ENCODE measurements around the gene ARMC9. TPM values are rescaled to one million over a fixed set of nuclear protein-coding genes. Genes with fewer than 3 reads are reported as not detected.
A peak's percentile ranks its signal among the peaks of the same experiment; 100 is the strongest.

Gene ARMC9
- total RNA-seq, 1 experiment from 2014 or later = 16.4 TPM

DNA sequence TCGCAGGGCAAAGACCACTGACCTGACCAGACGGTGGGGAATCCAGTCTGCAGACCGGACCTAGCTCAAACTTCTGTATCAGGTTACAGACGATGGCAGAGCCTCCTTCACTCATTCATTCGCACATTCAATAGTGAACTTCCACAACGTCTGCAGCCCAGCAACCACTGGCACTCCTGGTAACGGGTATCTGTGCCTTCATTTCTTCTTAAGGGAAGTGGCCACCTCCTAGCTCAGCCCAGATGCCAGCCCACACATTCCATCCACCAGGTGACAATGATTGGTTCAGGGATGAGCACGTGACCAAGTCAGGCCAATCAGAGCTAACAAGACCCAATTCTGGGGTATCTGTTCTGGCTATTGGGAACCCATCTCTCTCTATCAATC is 15.9 kb upstream of the ARMC9 start:
- peak overlapping the region; percentile 15; the same call in 1 of the 2 replicates for H3K9ac ChIP-seq (ENCODE audit: low read length)
- intact Hi-C loops (cut with micrococcal nuclease) = no loop called here
- H3K4me1 ChIP-seq (ENCODE audit: control insufficient read depth in 1 of 2, insufficient read depth in 2 of 2, low read length in 2 of 2) = peaks cover 2 to 40% of the 10 kb centered on the region in 2 experiments; a peak in 3 of 4 replicates
- ChIA-PET CTCF (interaction anchor here (1.1 kb wide), 1 partner anchor 10 kb away, joined by 3 read pairs; no protein-coding TSS in a partner anchor), RAD21 (ENCODE audit: low non-redundant PET in 1 of 2, low total read pairs in 2 of 2, uncharacterized antibody in 2 of 2, unreplicated experiment in 2 of 2) (no interaction called here), POLR2A (no interaction called here)
- BruUV-seq (replicated peaks) = no TSS peak
- H4K20me1 ChIP-seq (ENCODE audit: insufficient read depth) = no peaks in the 10 kb centered on the region
- no peak for DNase-seq (ENCODE audit: low read depth, low spot score)
- H3K79me2 ChIP-seq (ENCODE audit: insufficient read depth, low read length) = no peaks in the 10 kb centered on the region
- no peaks in the 10 kb centered on the region for H3K9me3 ChIP-seq (ENCODE audit: control insufficient read depth in 1 of 2, insufficient read depth in 1 of 2, low read depth in 1 of 2, low read length in 2 of 2)
- no peaks in the 10 kb centered on the region for H3K27me3 ChIP-seq (ENCODE audit: insufficient read depth, low read length)
- no peaks in the 10 kb centered on the region for H3K9me2 ChIP-seq (ENCODE audit: insufficient read depth)
- TF ChIP-seq TCF7L2 (IDR thresholded peaks at IDR 0.05; ENCODE audit: borderline replicate concordance, extremely low read depth, insufficient read depth, insufficient read length) = no peak
- TF ChIP-seq, protein P1, sequence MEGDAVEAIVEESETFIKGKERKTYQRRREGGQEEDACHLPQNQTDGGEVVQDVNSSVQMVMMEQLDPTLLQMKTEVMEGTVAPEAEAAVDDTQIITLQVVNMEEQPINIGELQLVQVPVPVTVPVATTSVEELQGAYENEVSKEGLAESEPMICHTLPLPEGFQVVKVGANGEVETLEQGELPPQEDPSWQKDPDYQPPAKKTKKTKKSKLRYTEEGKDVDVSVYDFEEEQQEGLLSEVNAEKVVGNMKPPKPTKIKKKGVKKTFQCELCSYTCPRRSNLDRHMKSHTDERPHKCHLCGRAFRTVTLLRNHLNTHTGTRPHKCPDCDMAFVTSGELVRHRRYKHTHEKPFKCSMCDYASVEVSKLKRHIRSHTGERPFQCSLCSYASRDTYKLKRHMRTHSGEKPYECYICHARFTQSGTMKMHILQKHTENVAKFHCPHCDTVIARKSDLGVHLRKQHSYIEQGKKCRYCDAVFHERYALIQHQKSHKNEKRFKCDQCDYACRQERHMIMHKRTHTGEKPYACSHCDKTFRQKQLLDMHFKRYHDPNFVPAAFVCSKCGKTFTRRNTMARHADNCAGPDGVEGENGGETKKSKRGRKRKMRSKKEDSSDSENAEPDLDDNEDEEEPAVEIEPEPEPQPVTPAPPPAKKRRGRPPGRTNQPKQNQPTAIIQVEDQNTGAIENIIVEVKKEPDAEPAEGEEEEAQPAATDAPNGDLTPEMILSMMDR (IDR thresholded peaks at IDR 0.05 in 2 of 3, conservative IDR thresholded peaks at IDR 0.05 in 1 of 3; ENCODE audit: borderline replicate concordance in 1 of 3, insufficient read depth in 1 of 3, low read depth in 2 of 3, low read length in 2 of 3) = 0 out of 6 replicates have a peak, but pooled peaks of 1 of the 3 experiments have one; percentile 4
- no peak for TF ChIP-seq ELF1 (IDR thresholded peaks at IDR 0.05; ENCODE audit: borderline replicate concordance, low read depth)
- no peak for TF ChIP-seq SP1 (IDR thresholded peaks at IDR 0.05; ENCODE audit: low read depth)
- peak overlapping the region in 1 of 2 experiments; percentile 26; a peak in 2 of 4 replicates for H3K4me3 ChIP-seq (replicated peaks in 1 of 2; ENCODE audit: low read depth in 1 of 2, low read length in 2 of 2)
- H3K36me3 ChIP-seq (ENCODE audit: control insufficient read depth in 1 of 2, insufficient read depth in 2 of 2, low read length in 2 of 2) = no peaks in the 10 kb centered on the region
- H2AFZ ChIP-seq (ENCODE audit: low read depth, low read length, poor library complexity, severe bottlenecking) = peak overlapping the region; percentile 66
- peak; percentile 71 for ATAC-seq
- no peak overlapping the region; the same call in 1 of the 2 replicates for H3K27ac ChIP-seq (ENCODE audit: low read depth, low read length)
- peak overlapping the region; percentile 52 for H3K4me2 ChIP-seq (ENCODE audit: low read length)

DNA sequence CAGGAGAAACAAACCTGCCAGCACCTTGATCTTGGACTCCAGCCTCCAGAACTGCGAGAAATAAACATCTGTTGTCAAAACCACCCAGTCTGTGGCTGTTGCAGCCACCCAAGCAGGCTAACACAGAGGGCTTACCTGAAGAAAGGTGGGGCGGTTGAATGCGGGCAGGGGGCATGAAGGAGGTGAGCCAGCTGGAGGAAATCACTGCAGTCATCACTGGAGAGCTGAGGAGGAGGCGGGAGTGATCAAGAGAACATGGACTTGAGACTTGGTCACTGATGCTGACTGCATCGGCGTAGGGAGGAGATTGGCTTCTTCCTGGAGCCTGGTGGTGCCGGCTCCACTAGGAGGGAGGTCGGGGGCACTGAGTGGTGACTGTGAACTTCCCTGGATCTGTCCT is 14.6 kb upstream of the ARMC9 start:
- ChIA-PET POLR2A (no interaction called here), CTCF (no interaction called here), RAD21 (ENCODE audit: low non-redundant PET in 1 of 2, low total read pairs in 2 of 2, uncharacterized antibody in 2 of 2, unreplicated experiment in 2 of 2) (no interaction called here)
- H3K4me1 ChIP-seq (ENCODE audit: control insufficient read depth in 1 of 2, insufficient read depth in 2 of 2, low read length in 2 of 2) = peaks cover 2 to 40% of the 10 kb centered on the region in 2 experiments; a peak in 3 of 4 replicates
- H3K4me3 ChIP-seq (replicated peaks in 1 of 2; ENCODE audit: low read depth in 1 of 2, low read length in 2 of 2) = no peak overlapping the region
- DNase-seq (ENCODE audit: low read depth, low spot score) (no peak), ATAC-seq (no peak)
- no peaks in the 10 kb centered on the region for H4K20me1 ChIP-seq (ENCODE audit: insufficient read depth)
- H3K9ac ChIP-seq (ENCODE audit: low read length) = no peak overlapping the region
- H3K27me3 ChIP-seq (ENCODE audit: insufficient read depth, low read length) = no peaks in the 10 kb centered on the region
- H3K79me2 ChIP-seq (ENCODE audit: insufficient read depth, low read length) = no peaks in the 10 kb centered on the region
- H2AFZ ChIP-seq (ENCODE audit: low read depth, low read length, poor library complexity, severe bottlenecking) = no peak overlapping the region
- H3K36me3 ChIP-seq (ENCODE audit: control insufficient read depth in 1 of 2, insufficient read depth in 2 of 2, low read length in 2 of 2) = no peaks in the 10 kb centered on the region
- H3K9me3 ChIP-seq (ENCODE audit: control insufficient read depth in 1 of 2, insufficient read depth in 1 of 2, low read depth in 1 of 2, low read length in 2 of 2) = no peaks in the 10 kb centered on the region
- TF ChIP-seq FOSL1 (IDR thresholded peaks at IDR 0.05; ENCODE audit: low read depth) (no peak), EZH2phosphoT487 (IDR thresholded peaks at IDR 0.05; ENCODE audit: borderline replicate concordance) (no peak), CBX3 (IDR thresholded peaks at IDR 0.05; ENCODE audit: low read depth) (no peak)
- TF ChIP-seq, protein P2, sequence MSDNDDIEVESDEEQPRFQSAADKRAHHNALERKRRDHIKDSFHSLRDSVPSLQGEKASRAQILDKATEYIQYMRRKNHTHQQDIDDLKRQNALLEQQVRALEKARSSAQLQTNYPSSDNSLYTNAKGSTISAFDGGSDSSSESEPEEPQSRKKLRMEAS (IDR thresholded peaks at IDR 0.05) = no peak
- H3K9me2 ChIP-seq (ENCODE audit: insufficient read depth) = no peaks in the 10 kb centered on the region
- no peak overlapping the region for H3K27ac ChIP-seq (ENCODE audit: low read depth, low read length)
- H3K4me2 ChIP-seq (ENCODE audit: low read length) = no peak overlapping the region
- no TSS peak for BruUV-seq (replicated peaks)
- intact Hi-C loops (cut with micrococcal nuclease) = no loop called here
